Activated B cell treated with CpG ODN at 0.5 μM for 24 hours (primary cell): Measurements from ENCODE around the gene NCK2. TPM values are rescaled to one million over a fixed set of nuclear protein-coding genes. Genes with fewer than 3 reads are reported as not detected.

ENCODE experiments used
- ATAC-seq: fragments of 200-7000 bp; cut with Tn5 transposase; one replicate; pipeline ENCODE4 v1.10.0; 2021; ENCODE audit warnings: low read depth, mild to moderate bottlenecking, moderate library complexity
- CTCF ChIA-PET: fragments of 350-600 bp; sonication (Branson Sonifier 250); formaldehyde crosslinking; loops from one replicate; lab custom pipeline; 2021; ENCODE audit warnings: antibody characterized with exemption; lab: Charles Lee
- POLR2A ChIA-PET: fragments of 350-600 bp; sonication (Branson Sonifier 250); formaldehyde crosslinking; loops from one replicate; lab custom pipeline; 2021; ENCODE audit warnings: antibody characterized with exemption; lab: Charles Lee
- DNase-seq: peaks from one replicate; pipeline ENCODE4 v3.0.0; 2022
- H3K27ac Mint-ChIP-seq: one replicate; pipeline ENCODE4 v1.8.0; 2020; ENCODE audit warnings: mixed read lengths
- H3K27me3 Mint-ChIP-seq: one replicate; pipeline ENCODE4 v1.8.0; 2021; ENCODE audit warnings: mixed read lengths
- H3K36me3 Mint-ChIP-seq: one replicate; pipeline ENCODE4 v1.8.0; 2021; ENCODE audit warnings: low read depth, mixed read lengths
- H3K4me1 Mint-ChIP-seq: one replicate; pipeline ENCODE4 v1.8.0; 2021; ENCODE audit warnings: mixed read lengths
- H3K4me3 Mint-ChIP-seq: one replicate; pipeline ENCODE4 v1.8.0; 2020; ENCODE audit warnings: mild to moderate bottlenecking, mixed read lengths
- H3K9me3 Mint-ChIP-seq: one replicate; pipeline ENCODE4 v1.8.0; 2020; ENCODE audit warnings: mixed read lengths
- CTCF ChIP-seq: fragments of 200-600 bp; IDR thresholded peaks from one replicate; pipeline ENCODE4 v1.8.0; 2022; ENCODE audit warnings: antibody characterized with exemption, mild to moderate bottlenecking
- intact Hi-C: fragments of 100-400 bp; cut with micrococcal nuclease; formaldehyde crosslinking; loops from one replicate; pipeline ENCODE4 v1.15.1; 2024
- total RNA-seq: library from RNA; stranded (reverse); gene quantifications from 2 replicates; pipeline ENCODE4 v1.2.3, GENCODE V29; 2022

Gene NCK2
- total RNA-seq, 1 donor from 2014 or later, result 53.4 TPM

DNA sequence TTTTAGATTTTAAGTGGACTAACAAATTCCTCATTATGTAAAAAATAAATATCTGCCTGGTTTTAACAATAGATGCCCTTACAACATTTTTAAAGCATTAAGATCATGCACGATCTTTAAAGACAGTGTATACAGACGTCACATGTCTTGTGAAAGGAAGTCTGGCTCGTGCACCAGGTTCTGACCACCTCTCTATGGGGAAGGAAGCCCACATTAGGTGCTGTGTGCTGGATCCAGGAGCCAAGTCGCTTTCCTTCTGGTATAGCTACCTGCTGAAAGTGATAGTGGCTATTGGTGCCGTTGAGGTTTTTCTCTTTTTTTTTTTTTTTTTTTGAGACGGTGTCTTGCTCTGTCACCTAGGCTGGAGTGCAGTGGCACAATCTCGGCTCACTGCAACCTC lies 116.5 kb downstream of the NCK2 start:
- intact Hi-C loops, result no loop called here
- peaks cover 79% of the 10 kb centered on the region for H3K4me1 Mint-ChIP-seq
- ChIA-PET POLR2A (interaction anchor here (0.6 kb wide), 1 partner anchor 234 kb away, joined by 3 read pairs; no protein-coding TSS in a partner anchor), CTCF (no interaction called here)
- H3K4me3 Mint-ChIP-seq, result no peak overlapping the region
- no peaks in the 10 kb centered on the region for H3K27me3 Mint-ChIP-seq
- no peak for DNase-seq
- no peak for ATAC-seq
- H3K36me3 Mint-ChIP-seq, result peaks cover 71% of the 10 kb centered on the region
- H3K9me3 Mint-ChIP-seq, result no peaks in the 10 kb centered on the region
- no peak for TF ChIP-seq CTCF
- H3K27ac Mint-ChIP-seq, result no peak overlapping the region

- Mint-ChIP-seq H3K4me1 (peaks cover 78% of the 10 kb centered on the region), H3K27me3 (no peaks in the 10 kb centered on the region), H3K4me3 (no peak overlapping the region), H3K36me3 (peaks cover 59% of the 10 kb centered on the region), H3K9me3 (no peaks in the 10 kb centered on the region), H3K27ac (no peak overlapping the region)
- CTCF ChIA-PET, result no interaction called here
- no peak for TF ChIP-seq CTCF
- intact Hi-C loops, result no loop called here
- POLR2A ChIA-PET, result no interaction called here
- DNase-seq (no peak), ATAC-seq (no peak)
These were observed 118.1 kb downstream of the NCK2 start for GRCh38 chr2:105862843-105863242.

GRCh38 chr2:105864262-105864661 lies 119.5 kb downstream of the NCK2 start:
- peak overlapping the region; percentile 32 for H3K27ac Mint-ChIP-seq
- TF ChIP-seq CTCF, result no peak
- no peaks in the 10 kb centered on the region for H3K9me3 Mint-ChIP-seq
- CTCF ChIA-PET, result no interaction called here
- H3K4me3 Mint-ChIP-seq, result no peak overlapping the region
- H3K36me3 Mint-ChIP-seq, result peaks cover 54% of the 10 kb centered on the region
- POLR2A ChIA-PET, result no interaction called here
- DNase-seq (no peak), ATAC-seq (no peak)
- no peaks in the 10 kb centered on the region for H3K27me3 Mint-ChIP-seq
- intact Hi-C loops, result no loop called here
- peaks cover 78% of the 10 kb centered on the region for H3K4me1 Mint-ChIP-seq

DNA sequence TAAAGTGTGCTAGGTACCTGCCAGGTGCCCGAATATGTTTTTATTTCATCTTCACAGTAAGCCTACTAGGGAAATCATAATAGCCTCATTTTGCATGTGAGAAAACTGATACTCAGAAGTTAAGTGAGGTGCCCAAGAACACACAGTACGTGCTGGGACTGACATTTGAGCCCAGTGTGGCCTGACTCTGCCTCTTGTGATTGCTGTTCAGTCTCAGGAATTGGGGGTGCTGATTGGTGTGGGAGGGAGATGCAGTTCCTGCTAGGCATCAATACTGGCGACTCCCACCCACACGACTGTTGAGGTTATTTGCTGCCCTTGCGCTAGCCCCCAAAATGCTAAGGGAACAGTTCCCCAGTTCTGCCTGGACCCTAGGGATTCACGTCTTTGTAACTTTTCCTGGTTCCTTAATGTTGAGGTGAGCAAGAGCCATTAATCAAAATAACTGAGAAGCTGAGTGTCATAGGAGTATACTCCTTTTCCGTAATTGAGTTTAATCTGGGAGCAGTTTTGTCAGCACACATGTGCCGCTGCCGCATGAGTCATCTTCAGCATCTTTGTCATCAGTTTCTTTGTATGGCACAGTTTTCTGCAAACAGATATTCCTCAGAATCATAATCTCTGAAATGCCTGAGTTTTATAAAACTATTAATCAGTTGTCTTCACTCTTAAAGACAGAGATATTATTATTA lies 120.7 kb downstream of the NCK2 start:
- no peak overlapping the region for H3K4me3 Mint-ChIP-seq
- ChIA-PET CTCF (no interaction called here), POLR2A (no interaction called here)
- no peak for DNase-seq
- TF ChIP-seq CTCF, result no peak
- H3K9me3 Mint-ChIP-seq, result no peaks in the 10 kb centered on the region
- ATAC-seq, result no peak
- no peaks in the 10 kb centered on the region for H3K27me3 Mint-ChIP-seq
- H3K27ac Mint-ChIP-seq, result peak overlapping the region; percentile 25
- peaks cover 54% of the 10 kb centered on the region for H3K36me3 Mint-ChIP-seq
- H3K4me1 Mint-ChIP-seq, result peaks cover 78% of the 10 kb centered on the region
- intact Hi-C loops, result no loop called here

GRCh38 chr2:105866216-105867185 lies 121.8 kb downstream of the NCK2 start:
- Mint-ChIP-seq H3K9me3 (no peaks in the 10 kb centered on the region), H3K27ac (no peak overlapping the region), H3K4me1 (peaks cover 80% of the 10 kb centered on the region), H3K36me3 (peaks cover 53% of the 10 kb centered on the region), H3K4me3 (no peak overlapping the region), H3K27me3 (no peaks in the 10 kb centered on the region)
- DNase-seq (no peak), ATAC-seq (no peak)
- CTCF ChIA-PET, result no interaction called here
- POLR2A ChIA-PET, result interaction anchor here (1.1 kb wide), 1 partner anchor 137 kb away, joined by 3 read pairs; no protein-coding TSS in a partner anchor
- intact Hi-C loops, result no loop called here
- no peak for TF ChIP-seq CTCF
